ENCODE results near the gene TSNAXIP1.

Gene TSNAXIP1

DNA sequence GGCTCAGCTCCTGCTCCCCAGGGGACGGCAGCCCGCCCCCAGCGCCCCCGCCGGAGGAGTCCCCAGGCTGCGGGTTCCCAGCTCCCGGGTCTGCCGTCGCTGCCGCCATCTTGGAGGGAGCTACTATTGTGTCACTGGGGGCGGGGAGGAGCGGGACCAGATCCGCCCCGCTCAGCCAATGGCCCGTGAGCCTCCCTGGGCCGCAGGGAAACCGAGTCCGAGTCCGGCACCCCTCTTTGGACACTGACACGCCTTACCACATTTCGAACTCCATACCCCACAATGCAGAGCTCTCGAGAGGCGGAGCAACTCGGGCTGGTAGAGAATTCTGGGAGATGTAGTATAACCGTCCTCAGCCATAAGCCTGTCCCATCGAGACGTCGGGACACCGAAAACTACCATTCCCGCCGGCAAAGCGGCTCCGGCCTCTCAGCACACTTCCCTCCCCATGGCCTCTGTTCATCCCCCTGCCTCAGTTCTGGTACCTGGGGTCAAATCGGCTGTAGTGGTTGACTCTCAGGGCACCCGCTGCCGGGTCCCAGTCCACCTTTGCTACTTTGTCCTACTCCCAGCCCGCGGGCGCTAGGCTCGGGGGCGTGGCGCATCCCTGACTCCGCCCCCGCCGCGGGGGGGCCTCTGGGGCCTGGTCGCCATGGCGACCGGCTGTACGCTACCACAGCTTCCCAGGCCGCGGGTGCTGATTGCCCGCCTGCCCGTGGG lies at the start of gene TSNAXIP1, which contains the start of gene RANBP10:
TSS of gene TSNAXIP1 (plus strand) at position 462 of the 720 bp plus-strand sequence. CDS start 261 bp downstream, outside the sequence.
TSS of gene RANBP10 (minus strand) at position 133 of the 720 bp plus-strand sequence. CDS start at position 109, 24 bp downstream.
- DNase-seq: peak; percentile 97 to 99

DNA sequence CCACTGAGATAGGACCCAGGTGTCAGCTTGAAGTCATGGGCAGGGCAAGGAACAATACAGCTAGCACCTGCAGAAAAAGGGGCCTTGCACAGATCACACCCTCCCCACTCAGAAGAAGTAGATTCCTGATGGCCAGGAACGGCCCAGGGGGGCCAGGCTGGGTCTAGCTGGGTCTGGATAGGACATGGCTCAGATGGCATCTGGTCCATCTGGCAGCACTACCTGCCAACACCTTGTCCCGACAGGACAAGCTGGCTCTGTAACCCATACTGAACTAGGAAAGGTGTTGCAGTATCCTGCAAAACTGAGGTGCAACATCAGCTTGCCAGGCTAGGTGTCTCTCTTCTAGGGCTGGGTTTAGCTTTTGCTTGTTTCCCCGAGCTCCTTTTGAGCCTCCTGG lies 48.7 kb upstream of the TSNAXIP1 start:
- no peak for DNase-seq

DNA sequence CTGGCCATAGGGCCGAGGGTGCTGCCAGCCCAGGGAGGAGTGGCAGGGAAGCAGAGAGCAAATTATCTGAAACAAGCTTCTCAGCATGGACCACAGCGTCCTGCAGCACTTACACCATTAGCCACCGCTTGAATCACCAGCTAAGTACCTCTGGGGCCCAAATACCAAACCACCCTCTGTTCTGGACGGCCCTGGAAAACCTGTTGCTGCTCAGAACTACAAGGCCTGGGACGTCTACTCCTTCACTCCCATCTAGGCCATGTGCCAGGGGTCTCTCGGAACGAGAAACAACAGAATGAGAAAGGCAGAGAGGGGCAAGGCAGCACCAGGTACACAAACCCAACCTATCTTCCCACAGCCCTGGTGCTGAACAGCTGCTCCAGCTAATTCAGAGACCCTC lies 47.7 kb upstream of the TSNAXIP1 start:
- no peak for DNase-seq

DNA sequence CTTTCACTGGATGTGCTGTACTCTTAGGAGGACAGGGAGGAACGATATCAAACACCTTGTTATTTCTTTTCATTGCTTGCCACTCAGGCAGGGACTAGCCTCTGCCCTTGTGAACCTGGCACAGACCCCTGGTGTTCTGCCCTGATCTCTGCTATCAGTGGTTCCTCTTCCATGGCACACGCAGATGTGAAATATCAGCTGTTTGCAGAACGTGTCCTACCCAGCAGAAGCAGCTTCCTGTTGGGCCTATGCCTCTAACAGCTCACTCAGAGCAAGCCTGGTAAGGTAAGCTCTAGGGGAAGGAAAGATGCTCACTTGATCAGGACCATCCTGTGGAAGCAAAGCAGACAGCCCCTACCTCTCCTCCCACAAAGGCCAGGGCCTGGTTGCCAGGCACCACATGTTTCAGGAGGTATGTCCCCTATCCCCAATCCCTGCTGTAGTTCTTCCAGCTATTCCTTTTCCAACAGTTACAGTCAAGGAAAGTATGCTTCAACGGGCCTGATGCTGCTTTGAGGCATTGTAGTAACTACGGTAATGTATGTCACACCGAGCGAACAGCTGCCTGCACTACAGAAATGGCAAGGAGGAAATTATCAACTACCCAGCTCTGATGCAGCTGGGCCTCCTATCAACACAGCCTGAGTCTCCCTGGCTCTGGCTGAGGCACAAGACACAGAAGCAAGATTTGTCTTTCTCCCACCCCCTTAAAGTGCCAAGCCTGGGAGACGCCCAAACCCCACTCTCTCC lies 46.3 kb upstream of the TSNAXIP1 start:
- no peak for DNase-seq

DNA sequence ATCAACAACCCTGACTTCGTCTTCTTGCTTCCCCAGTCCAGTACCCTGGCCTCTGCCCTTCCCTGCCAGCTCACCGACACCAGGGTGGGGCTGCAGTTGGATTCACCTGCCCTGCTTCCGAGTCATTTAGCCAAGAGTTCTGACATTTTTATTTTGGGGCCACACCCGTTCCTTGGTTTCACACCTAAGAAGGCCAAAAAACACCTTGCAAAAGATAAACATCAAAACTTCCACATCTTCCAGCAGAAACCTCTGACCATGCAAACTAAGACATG lies 45.8 kb upstream of the TSNAXIP1 start:
- DNase-seq: no peak

DNA sequence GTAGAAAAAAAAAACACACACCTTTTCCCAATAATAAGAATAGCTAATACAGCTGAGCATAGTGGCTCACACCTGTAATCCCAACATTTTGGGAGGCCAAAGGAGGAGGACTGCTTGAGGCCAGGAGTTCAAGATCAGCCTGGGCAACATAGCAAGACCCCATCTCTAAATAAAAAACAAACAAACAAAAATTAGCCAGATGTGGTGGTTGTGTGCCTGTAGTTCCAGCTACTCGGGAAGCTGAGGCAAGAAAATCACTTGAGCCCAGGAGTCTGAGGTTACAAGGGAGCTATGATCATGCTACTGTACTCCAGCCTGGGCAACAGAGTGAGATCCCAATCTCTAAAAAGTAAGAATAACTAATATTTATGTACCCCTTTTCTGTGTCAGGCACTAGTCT lies 44.8 kb upstream of the TSNAXIP1 start:
- DNase-seq: no peak

GRCh38 chr16:67762385-67762784 lies 44.3 kb upstream of the TSNAXIP1 start:
- DNase-seq: no peak

- DNase-seq: no peak
Measured at GRCh38 chr16:67763066-67763465, 43.6 kb upstream of the TSNAXIP1 start.

DNA sequence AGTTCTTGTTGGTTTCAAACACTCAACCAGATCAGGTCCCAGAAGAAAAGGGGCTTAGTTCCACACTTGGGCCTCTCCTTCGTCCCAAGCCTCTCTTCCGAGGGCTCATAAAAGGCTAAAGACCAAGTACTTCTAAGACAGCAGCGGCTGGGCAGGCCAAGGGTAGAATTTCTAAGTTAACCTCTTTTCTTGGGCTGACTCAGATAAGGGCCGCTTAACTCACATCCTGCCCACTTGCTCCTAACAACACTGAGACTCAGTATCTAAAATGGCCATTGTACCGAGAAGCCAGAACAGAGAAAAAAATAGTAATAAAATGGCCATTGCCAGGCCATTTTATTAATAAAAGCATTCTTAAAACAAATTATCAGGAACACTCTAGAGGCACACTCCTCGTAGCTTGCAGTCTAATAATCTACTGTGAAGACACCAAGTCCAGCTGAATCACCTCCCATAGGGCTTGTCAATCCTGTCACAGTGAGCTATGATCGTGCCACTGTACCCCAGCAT lies 42.5 kb upstream of the TSNAXIP1 start:
- DNase-seq: no peak

DNA sequence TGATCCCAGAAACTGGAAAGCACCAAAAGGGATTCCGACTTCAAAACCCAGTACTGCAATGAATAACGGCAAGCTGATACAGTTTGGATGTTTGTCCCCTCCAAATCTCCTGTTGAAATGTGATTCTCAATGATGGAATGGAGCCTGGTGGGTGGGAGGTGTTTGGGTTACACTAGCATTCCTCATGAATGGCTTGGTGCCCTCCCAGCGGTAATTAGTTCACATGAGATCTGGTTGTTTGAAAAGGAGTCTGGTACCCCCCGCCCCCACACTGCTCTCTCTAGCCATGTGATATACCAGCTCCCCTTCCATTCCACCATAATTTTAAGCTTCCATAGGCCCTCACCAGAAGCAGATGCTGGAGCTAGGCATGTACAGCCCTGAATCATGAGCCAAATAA lies 40.4 kb upstream of the TSNAXIP1 start:
- DNase-seq: no peak

DNA sequence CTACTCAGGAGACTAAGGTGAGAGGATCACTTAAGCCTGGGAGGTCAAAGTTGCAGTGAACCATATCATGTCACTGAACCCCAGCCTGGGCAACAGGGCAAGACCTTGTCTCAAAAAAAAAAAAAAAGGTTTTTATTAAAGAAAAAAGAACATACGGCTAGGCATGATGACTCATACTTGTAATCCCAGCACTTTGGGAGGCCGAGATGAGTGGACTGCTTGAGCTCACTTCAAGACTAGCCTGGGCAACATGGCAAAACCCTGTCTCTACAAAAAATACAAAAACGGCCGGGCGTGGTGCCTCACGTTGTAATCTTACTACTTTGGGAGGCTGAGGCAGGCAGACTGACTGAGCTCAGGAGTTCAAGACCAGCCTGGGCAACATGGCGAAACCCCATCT lies 38.7 kb upstream of the TSNAXIP1 start:
- DNase-seq: no peak

DNA sequence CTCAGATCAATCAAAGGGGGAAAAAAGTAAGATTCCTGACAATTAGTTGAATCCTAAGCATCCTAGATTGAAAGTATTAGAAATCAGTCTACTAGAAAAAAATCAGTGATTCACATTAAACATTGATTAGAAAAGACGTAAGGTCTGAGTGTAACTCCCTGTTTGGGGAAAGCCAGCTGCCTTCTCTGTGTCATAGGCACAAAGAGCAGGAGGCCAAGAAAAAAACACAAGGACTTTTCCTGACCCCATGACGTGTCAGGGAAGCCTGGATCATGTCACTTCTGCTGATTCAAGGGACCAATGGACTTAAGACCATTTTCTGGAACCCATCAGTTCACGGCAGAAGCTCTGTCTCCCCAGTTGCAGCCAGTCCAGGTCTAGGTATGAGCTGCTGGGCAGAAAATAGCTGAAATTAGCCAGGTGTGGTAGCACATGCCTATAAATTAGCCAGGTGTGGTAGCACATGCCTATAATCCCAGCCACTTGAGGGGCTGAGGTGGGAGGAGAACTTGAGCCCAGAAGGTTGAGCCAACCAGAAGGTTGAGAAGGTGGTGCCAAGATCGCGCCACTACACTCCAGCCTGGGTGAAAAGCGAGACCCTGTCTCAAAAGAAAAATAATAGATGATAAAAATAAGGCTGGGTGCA lies 36.2 kb upstream of the TSNAXIP1 start:
- no peak for DNase-seq

GRCh38 chr16:67773099-67773498 lies 33.6 kb upstream of the TSNAXIP1 start:
- no peak for DNase-seq

- DNase-seq: no peak
Measured at GRCh38 chr16:67773569-67774456, 32.9 kb upstream of the TSNAXIP1 start.

- no peak for DNase-seq
Measured at GRCh38 chr16:67774457-67774853, 32.2 kb upstream of the TSNAXIP1 start.

DNA sequence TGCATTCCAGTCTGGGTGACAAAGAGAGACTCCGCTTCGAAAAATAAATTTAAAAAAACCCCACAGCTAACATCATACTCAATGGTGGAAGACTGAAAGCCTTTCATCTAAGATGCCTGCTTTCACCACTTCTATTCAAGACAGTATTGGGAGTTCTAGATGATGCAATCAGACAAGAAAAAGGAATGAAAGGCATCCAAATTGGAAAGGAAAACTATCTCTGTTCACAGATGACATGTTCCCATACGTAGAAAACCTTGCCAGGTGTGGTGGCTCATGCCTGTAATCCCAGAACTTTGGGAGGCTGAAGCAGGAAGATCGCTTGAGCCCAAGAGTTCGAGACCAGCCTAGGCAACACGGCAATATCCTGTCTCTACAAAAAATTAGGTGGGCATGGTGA lies 31.4 kb upstream of the TSNAXIP1 start:
- DNase-seq: no peak

- DNase-seq: no peak
Measured at GRCh38 chr16:67779256-67780014, 27.3 kb upstream of the TSNAXIP1 start.

DNA sequence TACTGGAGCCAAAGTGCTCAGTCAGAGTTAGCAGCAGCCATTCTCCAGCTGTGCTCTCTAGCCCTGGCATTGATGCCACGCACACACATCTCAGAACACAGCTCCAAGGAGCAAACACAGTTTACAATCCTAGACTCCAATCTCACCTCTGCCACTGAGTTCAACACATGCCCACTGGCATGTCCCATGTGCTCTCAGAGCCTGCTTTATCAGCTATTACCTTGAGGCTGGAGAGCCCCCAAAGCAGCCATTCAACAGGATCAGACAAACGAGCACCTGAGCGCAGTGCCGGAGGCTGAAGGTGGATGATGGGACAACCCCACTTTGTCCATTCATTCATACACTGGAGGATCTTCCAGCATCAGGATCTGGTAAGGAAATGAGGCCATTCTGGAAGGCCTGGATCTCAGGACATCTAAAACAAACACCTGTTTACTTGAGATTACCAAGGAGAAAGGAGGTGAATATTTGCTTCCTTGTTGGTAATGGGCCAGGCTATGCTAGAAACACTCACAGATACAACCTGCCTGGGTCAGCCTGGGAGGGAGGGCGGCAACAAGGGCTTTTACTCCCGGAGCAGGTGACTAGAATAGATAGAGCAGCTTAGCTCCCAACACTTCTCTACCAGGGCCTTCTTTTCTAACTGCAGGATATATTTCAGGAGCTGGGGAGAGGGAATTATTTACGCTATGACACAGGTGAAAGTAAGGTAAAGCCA lies 25.7 kb upstream of the TSNAXIP1 start:
- DNase-seq: no peak

DNA sequence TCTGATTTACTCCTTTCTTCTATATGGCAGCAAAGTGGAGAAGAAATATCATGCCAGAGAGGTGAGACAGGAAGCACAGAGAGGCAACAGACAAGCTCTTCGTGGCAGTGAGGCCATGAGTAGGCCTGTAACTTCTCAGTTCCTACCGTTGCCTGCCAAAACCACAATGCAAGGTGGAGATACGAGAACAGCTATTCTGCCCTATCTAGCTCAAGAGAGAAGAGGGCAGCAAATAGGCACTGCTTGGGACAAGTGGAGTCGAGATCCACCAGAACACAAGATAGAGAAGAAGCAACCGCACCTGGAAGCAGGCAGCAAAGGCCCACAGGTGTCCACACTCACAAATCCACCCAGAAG lies 25.1 kb upstream of the TSNAXIP1 start:
- no peak for DNase-seq

- no peak for DNase-seq
Measured at GRCh38 chr16:67782567-67783352, 23.9 kb upstream of the TSNAXIP1 start.

GRCh38 chr16:67783353-67783725 lies 23.4 kb upstream of the TSNAXIP1 start:
- DNase-seq: no peak

Measured in inflammatory macrophage treated with lipopolysaccharide for 1 hour (primary cell).